GM18858 (cell line): ENCODE data around the gene SCMH1.

Source experiments
- ATAC-seq: cut with Tn5 transposase; IDR thresholded peaks from one replicate; pipeline ENCODE4 v1.9.1; 2021; ENCODE audit not compliant: unreplicated experiment

SCMH1 gene

GRCh38 chr1:41032147-41032546 lies 210.0 kb downstream of the SCMH1 start:
- ATAC-seq: no peak

DNA sequence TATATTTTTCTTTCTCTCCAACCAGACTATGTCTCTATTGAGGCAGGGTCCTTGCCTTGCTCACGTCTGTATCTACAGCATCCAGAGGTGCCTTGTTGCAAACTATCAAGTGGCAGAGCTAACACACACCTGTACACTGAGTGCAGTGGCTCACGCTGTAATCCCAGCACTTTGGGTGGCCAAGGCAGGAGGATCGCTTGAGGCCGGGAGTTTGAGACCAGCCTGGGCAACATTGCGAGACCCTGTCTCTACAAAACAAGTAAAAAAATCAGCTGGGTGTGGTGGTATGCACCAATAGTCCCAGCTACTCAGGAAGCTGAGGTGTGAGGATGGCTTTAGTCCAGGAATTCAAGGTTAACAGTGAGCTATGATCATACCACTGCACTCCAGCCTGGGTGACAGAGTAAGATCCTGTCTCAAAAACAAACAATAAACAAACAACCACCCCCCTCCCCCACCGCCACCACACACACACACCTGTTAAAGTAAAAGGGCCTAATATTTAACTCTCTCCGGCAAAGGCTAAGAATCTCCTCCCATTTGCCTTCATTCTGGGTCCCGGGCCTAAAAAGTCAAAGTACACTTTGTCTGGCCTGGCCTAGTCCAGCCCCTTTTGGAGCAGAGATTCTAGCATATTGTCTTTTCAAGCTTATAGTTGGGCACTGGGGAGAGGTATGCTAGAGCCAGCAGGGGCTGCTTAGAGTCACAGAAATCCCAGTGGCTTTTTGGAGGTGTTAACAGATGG lies 211.1 kb downstream of the SCMH1 start:
- no peak for ATAC-seq

DNA sequence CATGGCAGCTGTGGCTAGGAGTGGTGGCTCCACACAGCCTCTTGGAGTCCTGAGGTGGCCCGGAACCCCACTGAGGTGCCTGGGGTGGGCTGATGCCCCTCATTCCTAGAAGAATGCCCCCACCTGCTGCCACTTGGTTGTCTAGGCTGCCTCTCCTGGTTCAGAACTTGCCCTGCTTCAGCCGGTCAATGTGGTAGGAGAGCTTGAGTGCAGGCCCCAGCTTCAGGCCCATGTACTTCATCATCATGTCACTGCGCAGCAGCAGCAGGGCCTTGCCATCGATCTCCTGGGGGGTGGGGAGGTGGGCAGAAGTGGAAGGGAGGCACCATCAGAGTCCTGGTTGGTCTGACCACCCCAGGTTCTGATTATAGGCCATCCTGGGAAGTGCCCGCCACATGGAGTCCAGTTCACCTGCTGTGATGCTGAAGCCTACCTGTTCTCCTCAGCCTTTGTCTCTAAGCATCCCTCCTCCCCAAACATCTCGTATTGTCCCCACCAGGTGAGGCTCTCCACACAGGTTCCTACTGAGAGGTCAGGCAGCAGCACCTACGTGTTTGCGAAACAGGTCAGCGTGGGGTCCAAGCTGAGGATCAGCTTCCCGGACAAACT lies 214.0 kb downstream of the SCMH1 start:
- ATAC-seq: no peak

GRCh38 chr1:41025979-41026819 lies 215.9 kb downstream of the SCMH1 start:
- ATAC-seq: no peak

DNA sequence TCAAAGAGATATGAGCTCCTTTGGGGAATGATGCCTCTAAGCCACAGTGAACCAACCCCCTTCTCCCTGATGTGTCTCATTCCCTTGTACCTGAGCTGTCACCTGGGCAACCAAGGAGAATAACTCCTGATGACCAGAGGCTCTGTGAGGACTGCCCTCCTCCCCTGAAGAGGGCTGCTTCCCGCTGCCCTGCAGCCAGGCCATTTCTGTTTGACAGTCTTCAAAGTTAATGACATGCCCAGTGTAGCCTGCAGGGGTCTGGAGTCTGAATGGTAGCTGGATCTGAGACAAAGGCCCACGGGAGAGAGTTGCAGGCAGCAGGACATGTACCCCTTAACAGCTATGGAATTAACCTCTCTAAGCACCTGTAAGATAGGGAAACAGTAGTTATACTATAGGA lies 217.2 kb downstream of the SCMH1 start:
- ATAC-seq: no peak

GRCh38 chr1:41023279-41023990 lies 218.7 kb downstream of the SCMH1 start:
- no peak for ATAC-seq

DNA sequence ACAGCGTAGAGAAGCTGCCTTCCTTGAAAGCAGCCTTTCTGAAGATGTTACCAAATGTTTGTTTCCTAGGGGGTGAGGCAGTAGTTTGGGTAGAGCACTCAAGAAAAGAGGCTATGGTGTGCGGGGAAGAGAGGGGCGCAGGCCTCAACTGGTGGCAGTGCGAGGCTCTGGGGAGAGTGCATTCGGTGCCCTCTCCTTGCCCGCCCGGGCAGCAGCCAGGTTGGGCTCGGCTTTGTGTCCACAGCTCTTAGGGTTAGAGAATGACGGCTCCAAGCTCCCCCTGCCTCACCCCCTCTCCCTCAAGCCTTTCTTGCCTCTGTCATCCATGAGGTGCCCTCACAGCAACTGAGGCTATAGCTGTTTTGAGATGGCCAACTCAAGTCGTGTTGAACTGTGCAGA lies 219.7 kb downstream of the SCMH1 start:
- no peak for ATAC-seq

DNA sequence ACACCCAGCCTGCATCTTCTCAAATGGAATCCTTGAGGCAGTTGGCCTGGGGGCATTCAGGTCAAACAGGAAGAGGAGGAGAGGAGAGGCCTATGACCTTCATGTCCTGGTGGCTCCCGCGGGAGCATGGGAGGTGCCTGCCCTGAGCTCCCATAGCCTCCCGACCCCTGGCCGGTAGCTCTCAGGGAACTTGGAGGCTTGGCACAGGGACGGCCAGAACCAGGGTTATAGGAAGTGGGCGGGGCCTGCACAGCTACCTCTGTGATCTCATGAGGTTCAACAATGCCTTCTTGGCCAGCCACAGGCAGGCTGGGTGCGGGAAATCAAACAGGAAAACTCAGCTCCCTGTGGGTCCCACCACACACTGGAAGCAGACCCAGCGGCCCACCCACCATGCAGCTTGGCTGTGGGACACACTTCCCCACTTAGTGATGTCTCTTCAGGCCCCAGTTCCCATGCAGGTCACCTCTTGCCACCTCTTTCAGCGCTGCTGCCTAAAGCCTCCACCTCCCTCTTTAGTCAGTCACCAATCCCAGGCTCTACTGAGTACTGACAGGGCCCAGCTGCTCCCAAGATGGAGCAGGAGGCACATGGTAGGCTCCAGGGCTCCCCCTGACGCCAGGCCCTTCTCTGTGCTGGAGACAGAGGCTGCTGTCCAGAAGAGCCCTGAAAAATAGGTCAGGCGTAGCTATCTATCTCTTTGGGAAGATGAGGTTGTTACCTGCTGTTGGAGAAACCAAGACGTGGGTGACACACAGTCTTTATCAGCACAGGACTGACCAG lies 220.4 kb downstream of the SCMH1 start, which contains the start of gene SLFNL1:
Gene SLFNL1, minus strand, starts transcription at position 200 of the 783 bp plus-strand sequence. CDS start 1,065 bp downstream, outside the sequence.
- no peak for ATAC-seq

GRCh38 chr1:41020654-41021053 lies 221.5 kb downstream of the SCMH1 start:
- no peak for ATAC-seq

DNA sequence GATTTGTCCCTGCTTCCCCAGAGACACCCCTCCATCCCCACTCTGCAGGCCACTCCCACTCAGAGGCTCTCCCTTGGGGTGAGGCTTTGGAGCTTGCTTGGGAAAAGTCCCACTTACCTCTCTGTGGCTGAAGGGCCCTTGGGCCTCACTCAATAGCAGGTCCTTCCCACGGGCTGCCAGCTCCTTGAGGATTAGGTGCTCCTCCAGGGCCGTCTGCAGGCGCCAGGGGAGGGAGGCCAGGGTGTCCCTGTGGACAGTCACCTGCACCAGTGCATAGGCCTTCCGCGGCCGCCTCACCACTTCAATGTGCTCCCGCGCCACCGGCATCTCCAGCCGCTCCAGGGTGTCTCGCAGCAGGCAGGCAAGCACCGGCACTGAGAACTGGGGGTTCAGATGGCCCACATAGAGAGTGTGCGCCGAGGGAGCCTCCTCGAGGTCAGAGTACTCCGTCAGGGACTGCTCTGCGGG lies 222.0 kb downstream of the SCMH1 start:
- no peak for ATAC-seq

- no peak for ATAC-seq
Observed at GRCh38 chr1:41019353-41019745, 222.8 kb downstream of the SCMH1 start.

DNA sequence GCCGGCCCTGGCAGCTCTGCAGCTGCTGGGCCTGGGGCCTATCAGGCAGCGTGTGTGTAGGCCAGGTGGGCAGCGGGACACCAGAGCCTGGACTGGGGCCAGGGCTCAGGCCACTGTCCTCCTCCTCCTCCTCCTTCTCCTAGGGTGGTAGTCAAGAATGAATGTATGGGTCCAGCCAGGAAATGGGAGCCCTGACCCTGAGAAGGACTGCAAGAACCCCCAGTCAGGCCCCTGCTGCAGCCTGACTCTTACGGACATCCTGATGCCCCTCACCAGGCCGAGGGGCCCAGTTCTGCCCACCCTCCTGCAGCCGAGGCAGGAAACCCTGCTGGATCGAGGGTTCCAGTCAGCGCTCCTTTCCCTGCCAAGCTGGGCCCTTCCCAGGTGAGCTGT lies 224.1 kb downstream of the SCMH1 start:
- ATAC-seq: no peak

DNA sequence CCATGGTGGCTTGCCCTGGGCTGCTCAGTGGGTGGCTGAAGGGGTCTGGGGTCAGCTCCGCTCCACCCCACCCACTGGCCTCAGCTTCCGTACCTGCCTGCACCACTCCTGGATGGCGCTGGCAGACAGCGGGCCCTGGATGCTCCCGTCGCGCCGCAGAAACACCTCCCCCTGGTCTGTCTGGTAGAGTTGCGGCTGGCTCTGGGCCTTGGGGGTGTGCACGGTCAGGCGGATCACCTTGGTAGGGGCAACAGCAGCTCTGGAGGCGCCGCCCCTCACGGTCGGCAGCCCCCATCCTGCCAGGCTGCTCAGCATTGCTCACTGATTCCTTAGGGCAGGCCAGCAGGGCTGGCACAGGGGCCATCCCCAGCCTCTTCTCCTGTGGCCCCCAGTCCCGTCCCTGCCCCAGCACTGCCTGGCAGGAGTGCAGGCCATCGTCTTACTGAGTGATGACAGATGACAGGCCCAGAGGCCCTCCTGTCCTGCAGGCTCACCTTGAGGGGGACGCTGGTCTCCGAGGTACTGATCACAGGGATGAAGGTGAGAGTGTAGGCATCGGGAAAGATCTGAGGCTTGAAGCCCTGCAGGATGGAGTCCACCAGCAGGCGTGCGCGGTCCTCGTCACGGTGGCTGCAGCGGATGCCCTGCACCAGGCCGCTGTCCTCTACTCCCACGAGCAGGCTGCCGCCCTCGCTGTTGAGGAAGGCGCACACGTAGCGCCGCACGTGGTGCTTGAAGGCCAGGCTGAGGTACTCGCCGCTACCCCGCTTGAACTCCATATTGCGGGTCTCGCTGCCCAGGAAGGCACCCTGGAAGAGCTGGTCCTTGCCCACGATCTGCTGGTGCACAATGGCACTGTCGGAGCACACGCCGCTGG lies 224.7 kb downstream of the SCMH1 start:
- no peak for ATAC-seq

GRCh38 chr1:41015897-41016470 lies 226.1 kb downstream of the SCMH1 start:
- ATAC-seq: no peak

DNA sequence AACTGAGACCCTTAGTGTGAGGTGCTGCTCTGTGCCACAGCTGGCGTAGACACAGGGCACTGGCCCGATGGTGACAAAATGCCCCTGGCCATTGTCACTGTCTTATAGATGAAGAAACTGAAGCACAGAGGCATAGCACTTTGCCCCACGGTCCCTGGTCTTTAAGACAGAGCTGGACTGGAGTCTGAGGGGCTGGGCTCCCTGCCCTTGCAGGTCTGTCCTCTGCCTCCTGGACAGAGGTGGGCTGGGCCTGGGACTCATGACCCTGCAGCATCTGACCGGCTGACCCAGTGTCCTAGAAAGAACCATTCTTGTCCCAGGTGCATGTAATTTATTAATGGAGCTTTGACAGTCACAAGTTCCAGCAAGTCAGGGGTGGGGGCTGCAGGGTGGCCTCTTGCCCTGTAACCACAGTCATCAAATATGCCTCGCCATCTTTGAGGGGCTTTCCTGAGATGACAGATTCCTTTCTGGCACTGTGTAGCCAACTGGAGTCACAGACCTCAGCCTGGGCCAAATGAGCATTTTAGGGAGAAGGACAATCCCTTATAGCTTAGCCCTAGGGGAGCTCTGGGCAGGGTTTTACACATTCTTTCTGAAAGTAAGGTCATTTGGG lies 226.7 kb downstream of the SCMH1 start:
- no peak for ATAC-seq

DNA sequence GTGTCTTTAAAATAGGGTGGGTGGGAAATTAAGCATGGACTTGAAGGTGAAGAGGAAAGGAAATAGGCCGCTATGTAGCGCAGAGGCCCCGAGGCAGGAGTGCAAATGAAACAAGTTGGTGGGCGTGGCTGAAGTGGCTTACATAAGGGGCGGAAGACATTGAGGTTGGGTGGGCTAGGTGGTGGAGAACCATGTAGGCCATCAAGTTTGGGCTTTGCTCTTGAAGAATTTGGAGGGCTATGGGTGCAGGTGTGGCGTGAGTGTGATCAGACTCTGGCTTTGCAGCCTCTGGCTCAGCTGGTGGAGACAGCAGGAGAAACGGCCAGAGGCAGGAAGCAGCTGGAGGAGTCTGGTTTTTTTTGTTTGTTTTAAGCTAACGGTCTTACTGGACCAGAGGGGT lies 227.2 kb downstream of the SCMH1 start:
- no peak for ATAC-seq

DNA sequence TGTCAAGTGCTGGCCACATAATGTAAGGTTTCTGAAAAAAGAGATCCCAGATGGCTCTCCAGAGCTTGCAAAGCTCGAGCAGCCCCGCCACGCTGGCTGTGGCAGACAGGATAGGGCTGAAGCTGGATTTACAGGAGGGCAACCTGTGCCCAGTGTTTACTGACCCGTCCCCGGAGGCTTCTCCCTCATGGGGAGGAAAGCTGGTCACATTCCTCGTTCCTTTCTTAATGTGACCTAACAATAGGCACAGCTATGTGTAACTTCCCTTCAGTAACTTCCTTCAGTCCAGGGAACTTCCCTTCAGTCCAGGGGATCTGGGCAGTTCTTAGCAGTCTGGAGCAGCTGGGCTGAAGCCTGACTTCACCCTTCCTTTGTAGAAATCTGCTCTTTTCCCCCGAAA lies 228.3 kb downstream of the SCMH1 start:
- ATAC-seq: no peak

DNA sequence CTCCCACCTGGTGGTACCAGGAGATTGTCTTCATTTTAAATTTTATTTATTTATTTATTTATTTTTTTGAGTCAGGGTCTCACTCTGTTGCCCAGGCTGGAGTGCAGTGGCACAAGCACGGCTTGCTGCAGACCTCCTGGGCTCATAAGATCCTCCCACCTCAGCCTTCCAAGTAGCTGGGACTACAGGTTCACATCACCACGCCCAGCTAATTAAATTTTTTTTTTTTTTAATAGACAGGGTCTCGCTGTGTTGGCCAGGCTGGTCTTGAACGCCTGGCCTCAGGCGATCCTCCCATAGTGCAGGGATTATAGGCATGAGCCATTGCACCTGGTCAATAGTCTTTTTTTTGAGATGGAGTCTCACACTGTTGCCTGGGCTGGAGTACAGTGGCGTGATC lies 229.1 kb downstream of the SCMH1 start:
- ATAC-seq: no peak

DNA sequence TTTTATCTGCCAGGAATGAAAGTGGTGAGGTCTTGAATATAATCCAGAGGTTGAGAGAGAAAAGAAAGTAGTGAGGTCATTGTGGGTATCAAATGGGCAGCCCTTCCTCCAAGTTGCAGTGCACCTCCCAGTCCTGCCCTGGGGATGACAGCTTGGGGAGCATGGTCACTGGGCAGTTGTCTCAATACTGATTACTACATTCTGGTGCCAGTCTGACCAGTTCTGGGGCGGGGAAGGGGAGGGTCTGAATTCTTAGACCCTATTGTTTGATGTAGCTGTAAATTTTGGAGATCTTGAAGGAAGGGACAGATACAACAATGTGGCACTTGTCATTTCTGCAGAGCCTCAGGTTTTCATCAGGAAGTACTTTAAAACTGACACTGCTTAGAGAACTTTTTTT lies 231.8 kb downstream of the SCMH1 start:
- ATAC-seq: no peak
